BLaER1 treated with 17β-estradiol and CSF1 and Interleukin-3, amounts not matched to agents 10 nM and 100 nM (cell line): ENCODE data around the gene PCK1.

Source experiments
- H3K27ac ChIP-seq, 11 experiments: shearing (Covaris generic); formaldehyde crosslinking; 2 replicates each; pipeline ENCODE4 v1.8.1; 2022
- H3K27me3 ChIP-seq, 11 experiments: shearing (Covaris generic); formaldehyde crosslinking; 2 replicates each; pipeline ENCODE4 v1.8.1; 2022
- H3K36me3 ChIP-seq, 11 experiments: shearing (Covaris generic); formaldehyde crosslinking; 2 replicates each; pipeline ENCODE4 v1.8.1; 2022
- H3K4me1 ChIP-seq, 10 experiments: shearing (Covaris generic); formaldehyde crosslinking; 2 replicates each; pipeline ENCODE4 v1.8.1; 2022
- H3K4me2 ChIP-seq, 11 experiments: shearing (Covaris generic); formaldehyde crosslinking; 2 replicates each; pipeline ENCODE4 v1.8.1; 2022
- H3K4me3 ChIP-seq, 10 experiments: shearing (Covaris generic); formaldehyde crosslinking; 2 replicates each; pipeline ENCODE4 v1.8.1; 2022
- H3K9ac ChIP-seq, 11 experiments: shearing (Covaris generic); formaldehyde crosslinking; 2 replicates each; pipeline ENCODE4 v1.8.1; 2022
- H3K9me3 ChIP-seq, 11 experiments: shearing (Covaris generic); formaldehyde crosslinking; replicated peaks in 1 of 11; 2 replicates each; pipeline ENCODE4 v1.8.1; 2022
- H4K20me1 ChIP-seq, 11 experiments: shearing (Covaris generic); formaldehyde crosslinking; 2 replicates each; pipeline ENCODE4 v1.8.1; 2022
- Cebpa-rat ChIP-seq, 11 experiments: shearing (Covaris generic); IDR thresholded peaks; 2 replicates each; pipeline ENCODE4 v1.8.1; 2022

PCK1 gene

GRCh38 chr20:57564180-57564802 is 3.4 kb downstream of the PCK1 start:
- TF ChIP-seq Cebpa-rat (IDR thresholded peaks at IDR 0.05), result no peak
- H4K20me1 ChIP-seq, result no peaks in the 10 kb centered on the region
- H3K4me1 ChIP-seq, result peaks cover 0 to 22% (median 10%) of the 10 kb centered on the region in 10 experiments; a peak in 13 of 20 replicates
- no peak overlapping the region for H3K4me2 ChIP-seq
- no peaks in the 10 kb centered on the region for H3K27me3 ChIP-seq
- H3K9ac ChIP-seq, result no peak overlapping the region
- no peak overlapping the region for H3K4me3 ChIP-seq
- no peak overlapping the region for H3K27ac ChIP-seq
- H3K9me3 ChIP-seq, result peaks cover 0 to 9% (median 4%) of the 10 kb centered on the region in 11 experiments; a peak in 2 of 22 replicates
- no peaks in the 10 kb centered on the region for H3K36me3 ChIP-seq

- peaks cover 0 to 14% (median 2%) of the 10 kb centered on the region in 10 experiments; a peak in 12 of 20 replicates for H3K4me1 ChIP-seq
- H3K9ac ChIP-seq, result no peak overlapping the region
- H3K4me3 ChIP-seq, result no peak overlapping the region
- no peak overlapping the region for H3K27ac ChIP-seq
- TF ChIP-seq Cebpa-rat (IDR thresholded peaks at IDR 0.05), result no peak
- no peak overlapping the region for H3K4me2 ChIP-seq
- no peaks in the 10 kb centered on the region for H4K20me1 ChIP-seq
- peaks cover 0 to 9% (median 4%) of the 10 kb centered on the region in 11 experiments; a peak in 2 of 22 replicates for H3K9me3 ChIP-seq
- no peaks in the 10 kb centered on the region for H3K27me3 ChIP-seq
- no peaks in the 10 kb centered on the region for H3K36me3 ChIP-seq
Observed at GRCh38 chr20:57564951-57565642, 4.2 kb downstream of the PCK1 start.

- H3K27me3 ChIP-seq, result no peaks in the 10 kb centered on the region
- peaks cover 0 to 8% (median 0%) of the 10 kb centered on the region in 10 experiments; a peak in 6 of 20 replicates for H3K4me1 ChIP-seq
- no peak overlapping the region for H3K4me3 ChIP-seq
- no peak overlapping the region for H3K9ac ChIP-seq
- no peak overlapping the region for H3K4me2 ChIP-seq
- TF ChIP-seq Cebpa-rat (IDR thresholded peaks at IDR 0.05), result no peak
- H4K20me1 ChIP-seq, result no peaks in the 10 kb centered on the region
- no peaks in the 10 kb centered on the region for H3K36me3 ChIP-seq
- no peak overlapping the region for H3K27ac ChIP-seq
- H3K9me3 ChIP-seq, result peaks cover 0 to 9% (median 4%) of the 10 kb centered on the region in 11 experiments; a peak in 2 of 22 replicates
Observed at GRCh38 chr20:57566399-57566798, 5.5 kb downstream of the PCK1 start.

- Histone ChIP-seq H4K20me1 (no peaks in the 10 kb centered on the region), H3K4me2 (no peak overlapping the region), H3K9me3 (peaks cover 0 to 9% (median 4%) of the 10 kb centered on the region in 11 experiments; a peak in 2 of 22 replicates), H3K9ac (no peak overlapping the region), H3K27me3 (no peaks in the 10 kb centered on the region), H3K4me3 (no peak overlapping the region), H3K27ac (no peak overlapping the region), H3K36me3 (no peaks in the 10 kb centered on the region), H3K4me1 (peaks cover 0 to 2% (median 0%) of the 10 kb centered on the region in 10 experiments; a peak in 6 of 20 replicates)
- TF ChIP-seq Cebpa-rat (IDR thresholded peaks at IDR 0.05), result no peak
Observed at GRCh38 chr20:57566803-57567459, 6.0 kb downstream of the PCK1 start.

- no peak overlapping the region for H3K4me3 ChIP-seq
- no peak overlapping the region for H3K4me2 ChIP-seq
- no peak overlapping the region for H3K9ac ChIP-seq
- H3K27ac ChIP-seq, result no peak overlapping the region
- H3K4me1 ChIP-seq, result no peaks in the 10 kb centered on the region
- TF ChIP-seq Cebpa-rat (IDR thresholded peaks at IDR 0.05), result no peak
- peaks cover 0 to 9% (median 4%) of the 10 kb centered on the region in 11 experiments; a peak in 2 of 22 replicates for H3K9me3 ChIP-seq
- no peaks in the 10 kb centered on the region for H3K36me3 ChIP-seq
- H4K20me1 ChIP-seq, result no peaks in the 10 kb centered on the region
- H3K27me3 ChIP-seq, result no peaks in the 10 kb centered on the region
Observed at GRCh38 chr20:57567471-57568079, 6.7 kb downstream of the PCK1 start.

- no peak for TF ChIP-seq Cebpa-rat (IDR thresholded peaks at IDR 0.05)
- no peaks in the 10 kb centered on the region for H4K20me1 ChIP-seq
- H3K9ac ChIP-seq, result no peak overlapping the region
Observed at GRCh38 chr20:57568088-57568896, 7.4 kb downstream of the PCK1 start.

GRCh38 chr20:57568960-57569359 is 8.1 kb downstream of the PCK1 start:
- no peak for TF ChIP-seq Cebpa-rat (IDR thresholded peaks at IDR 0.05)

More at GRCh38 chr20:57568088-57568896, 7.4 kb downstream of the PCK1 start:
- Histone ChIP-seq H3K4me3 (no peak overlapping the region), H3K27ac (no peak overlapping the region), H3K9me3 (peaks cover 0 to 4% (median 0%) of the 10 kb centered on the region in 11 experiments; a peak in 1 of 22 replicates), H3K36me3 (no peaks in the 10 kb centered on the region), H3K4me1 (peaks cover 0 to 5% (median 3%) of the 10 kb centered on the region in 10 experiments; a peak in 12 of 20 replicates), H3K27me3 (no peaks in the 10 kb centered on the region), H3K4me2 (no peak overlapping the region)

GRCh38 chr20:57570145-57570850 is 9.4 kb downstream of the PCK1 start:
- no peaks in the 10 kb centered on the region for H3K9me3 ChIP-seq
- no peaks in the 10 kb centered on the region for H4K20me1 ChIP-seq
- no peak overlapping the region for H3K27ac ChIP-seq
- no peak overlapping the region for H3K4me3 ChIP-seq
- H3K27me3 ChIP-seq, result no peaks in the 10 kb centered on the region
- H3K4me1 ChIP-seq, result peaks cover 0 to 19% (median 12%) of the 10 kb centered on the region in 10 experiments; a peak in 12 of 20 replicates
- TF ChIP-seq Cebpa-rat (IDR thresholded peaks at IDR 0.05), result no peak
- H3K36me3 ChIP-seq, result no peaks in the 10 kb centered on the region
- H3K9ac ChIP-seq, result no peak overlapping the region
- no peak overlapping the region for H3K4me2 ChIP-seq

More at GRCh38 chr20:57568960-57569359, 8.1 kb downstream of the PCK1 start:
- H3K9me3 ChIP-seq, result no peaks in the 10 kb centered on the region
- H3K27me3 ChIP-seq, result no peaks in the 10 kb centered on the region
- H3K4me2 ChIP-seq, result no peak overlapping the region
- no peak overlapping the region for H3K4me3 ChIP-seq
- H3K27ac ChIP-seq, result no peak overlapping the region
- no peaks in the 10 kb centered on the region for H3K36me3 ChIP-seq
- no peaks in the 10 kb centered on the region for H4K20me1 ChIP-seq
- no peak overlapping the region for H3K9ac ChIP-seq
- peaks cover 0 to 12% (median 10%) of the 10 kb centered on the region in 10 experiments; a peak in 12 of 20 replicates for H3K4me1 ChIP-seq
